ENCODE measurements around the gene RETREG3. TPM values are rescaled to one million over a fixed set of nuclear protein-coding genes. Genes with fewer than 3 reads are reported as not detected.

The RETREG3 gene
- total and polyA plus RNA-seq, 2 of the 13 experiments (the other 11 are each of a cell fraction or from before 2014, with no cell fraction given) = 47.0 to 55.8 TPM

DNA sequence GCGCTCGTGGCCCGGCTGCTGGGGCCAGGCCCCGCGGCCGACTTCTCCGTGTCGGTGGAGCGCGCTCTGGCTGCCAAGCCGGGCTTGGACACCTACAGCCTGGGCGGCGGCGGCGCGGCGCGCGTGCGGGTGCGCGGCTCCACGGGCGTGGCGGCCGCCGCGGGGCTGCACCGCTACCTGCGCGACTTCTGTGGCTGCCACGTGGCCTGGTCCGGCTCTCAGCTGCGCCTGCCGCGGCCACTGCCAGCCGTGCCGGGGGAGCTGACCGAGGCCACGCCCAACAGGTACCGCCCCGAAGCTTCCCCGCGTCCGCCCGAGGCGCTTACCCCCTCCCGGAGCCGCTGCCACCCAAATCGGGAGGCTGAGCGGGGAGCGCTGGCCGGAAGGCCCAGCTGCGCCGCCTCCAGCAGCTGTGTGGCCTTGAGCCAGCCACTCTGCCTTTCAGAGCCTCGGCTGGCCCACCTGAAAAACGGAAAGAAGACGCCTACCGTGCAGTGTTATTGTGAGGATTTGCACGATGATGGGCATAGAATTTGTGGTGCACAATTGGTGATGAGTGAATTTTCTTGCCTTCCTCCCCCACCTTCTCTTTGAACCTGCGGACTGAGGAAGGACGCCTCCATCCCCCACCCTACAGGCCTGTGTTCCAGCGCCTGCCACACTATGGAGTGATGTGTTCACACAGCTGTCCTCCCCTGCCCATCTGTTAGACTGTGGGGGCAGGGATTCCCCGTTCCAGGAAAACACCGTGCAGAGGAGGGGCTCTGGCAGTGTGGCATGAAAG lies 72.6 kb downstream of the RETREG3 start (continued):
- no peak for TF ChIP-seq ZNF30 (CRISPR knock-in tag; IDR thresholded peaks at IDR 0.05)
- peak; percentile 4; the same call in 1 of the 2 replicates for TF ChIP-seq MTA1 (CRISPR knock-in tag; IDR thresholded peaks at IDR 0.05; ENCODE audit: borderline replicate concordance)
- TF ChIP-seq, protein P1, sequence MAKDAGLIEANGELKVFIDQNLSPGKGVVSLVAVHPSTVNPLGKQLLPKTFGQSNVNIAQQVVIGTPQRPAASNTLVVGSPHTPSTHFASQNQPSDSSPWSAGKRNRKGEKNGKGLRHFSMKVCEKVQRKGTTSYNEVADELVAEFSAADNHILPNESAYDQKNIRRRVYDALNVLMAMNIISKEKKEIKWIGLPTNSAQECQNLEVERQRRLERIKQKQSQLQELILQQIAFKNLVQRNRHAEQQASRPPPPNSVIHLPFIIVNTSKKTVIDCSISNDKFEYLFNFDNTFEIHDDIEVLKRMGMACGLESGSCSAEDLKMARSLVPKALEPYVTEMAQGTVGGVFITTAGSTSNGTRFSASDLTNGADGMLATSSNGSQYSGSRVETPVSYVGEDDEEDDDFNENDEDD (CRISPR knock-in tag; IDR thresholded peaks at IDR 0.05; ENCODE audit: borderline replicate concordance) = peak; percentile 81; the same call in 1 of the 2 replicates
- no peak for TF ChIP-seq CENPX (CRISPR knock-in tag; IDR thresholded peaks at IDR 0.05)
- no peak for TF ChIP-seq ZSCAN29 (CRISPR knock-in tag; conservative IDR thresholded peaks at IDR 0.05)
- peak; percentile 13; the same call in 1 of the 2 replicates for TF ChIP-seq MXD4 (CRISPR knock-in tag; IDR thresholded peaks at IDR 0.05)
- TF ChIP-seq ZNF770 (CRISPR knock-in tag; IDR thresholded peaks at IDR 0.05) = peak; percentile 68; the same call in 1 of the 2 replicates
- no peak for TF ChIP-seq HDAC6 (IDR thresholded peaks at IDR 0.05; ENCODE audit: low read depth, low read length)
- TF ChIP-seq CERS6 (CRISPR knock-in tag; IDR thresholded peaks at IDR 0.05) = no peak
- TF ChIP-seq, protein P2, sequence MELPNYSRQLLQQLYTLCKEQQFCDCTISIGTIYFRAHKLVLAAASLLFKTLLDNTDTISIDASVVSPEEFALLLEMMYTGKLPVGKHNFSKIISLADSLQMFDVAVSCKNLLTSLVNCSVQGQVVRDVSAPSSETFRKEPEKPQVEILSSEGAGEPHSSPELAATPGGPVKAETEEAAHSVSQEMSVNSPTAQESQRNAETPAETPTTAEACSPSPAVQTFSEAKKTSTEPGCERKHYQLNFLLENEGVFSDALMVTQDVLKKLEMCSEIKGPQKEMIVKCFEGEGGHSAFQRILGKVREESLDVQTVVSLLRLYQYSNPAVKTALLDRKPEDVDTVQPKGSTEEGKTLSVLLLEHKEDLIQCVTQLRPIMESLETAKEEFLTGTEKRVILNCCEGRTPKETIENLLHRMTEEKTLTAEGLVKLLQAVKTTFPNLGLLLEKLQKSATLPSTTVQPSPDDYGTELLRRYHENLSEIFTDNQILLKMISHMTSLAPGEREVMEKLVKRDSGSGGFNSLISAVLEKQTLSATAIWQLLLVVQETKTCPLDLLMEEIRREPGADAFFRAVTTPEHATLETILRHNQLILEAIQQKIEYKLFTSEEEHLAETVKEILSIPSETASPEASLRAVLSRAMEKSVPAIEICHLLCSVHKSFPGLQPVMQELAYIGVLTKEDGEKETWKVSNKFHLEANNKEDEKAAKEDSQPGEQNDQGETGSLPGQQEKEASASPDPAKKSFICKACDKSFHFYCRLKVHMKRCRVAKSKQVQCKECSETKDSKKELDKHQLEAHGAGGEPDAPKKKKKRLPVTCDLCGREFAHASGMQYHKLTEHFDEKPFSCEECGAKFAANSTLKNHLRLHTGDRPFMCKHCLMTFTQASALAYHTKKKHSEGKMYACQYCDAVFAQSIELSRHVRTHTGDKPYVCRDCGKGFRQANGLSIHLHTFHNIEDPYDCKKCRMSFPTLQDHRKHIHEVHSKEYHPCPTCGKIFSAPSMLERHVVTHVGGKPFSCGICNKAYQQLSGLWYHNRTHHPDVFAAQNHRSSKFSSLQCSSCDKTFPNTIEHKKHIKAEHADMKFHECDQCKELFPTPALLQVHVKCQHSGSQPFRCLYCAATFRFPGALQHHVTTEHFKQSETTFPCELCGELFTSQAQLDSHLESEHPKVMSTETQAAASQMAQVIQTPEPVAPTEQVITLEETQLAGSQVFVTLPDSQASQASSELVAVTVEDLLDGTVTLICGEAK (IDR thresholded peaks at IDR 0.05) = no peak
- TF ChIP-seq, protein P2 (CRISPR knock-in tag; IDR thresholded peaks at IDR 0.05) = 0 out of 2 replicates have a peak, but pooled peaks have one; percentile 24
- no peak for TF ChIP-seq FUBP1 (CRISPR knock-in tag; IDR thresholded peaks at IDR 0.05; ENCODE audit: borderline replicate concordance)

Measured in HepG2 (cell line).